Transverse colon (tissue), 4 donors: Measurements from ENCODE around the gene TTLL5.

Source experiments
- CTCF ChIP-seq, 5 experiments: fragments of 200-600 bp in 3 of 5; fragments of 450-650 bp in 2 of 5; sonication (generic) in 3 of 5; IDR thresholded peaks; 1 replicate in 2 of 5; 2 replicates in 3 of 5; pipeline ENCODE4 v1.5.1; 2016 to 2017; ENCODE audit warnings: antibody characterized with exemption in 5 of 5, inconsistent platforms in 3 of 5, mild to moderate bottlenecking in 2 of 5, moderate library complexity in 1 of 5
- POLR2AphosphoS5 ChIP-seq, 3 donors: sonication (generic); formaldehyde crosslinking; IDR thresholded peaks; one replicate each; pipeline ENCODE4 v1.6.1; 2016; ENCODE audit warnings: antibody characterized with exemption in 3 of 3

DNA sequence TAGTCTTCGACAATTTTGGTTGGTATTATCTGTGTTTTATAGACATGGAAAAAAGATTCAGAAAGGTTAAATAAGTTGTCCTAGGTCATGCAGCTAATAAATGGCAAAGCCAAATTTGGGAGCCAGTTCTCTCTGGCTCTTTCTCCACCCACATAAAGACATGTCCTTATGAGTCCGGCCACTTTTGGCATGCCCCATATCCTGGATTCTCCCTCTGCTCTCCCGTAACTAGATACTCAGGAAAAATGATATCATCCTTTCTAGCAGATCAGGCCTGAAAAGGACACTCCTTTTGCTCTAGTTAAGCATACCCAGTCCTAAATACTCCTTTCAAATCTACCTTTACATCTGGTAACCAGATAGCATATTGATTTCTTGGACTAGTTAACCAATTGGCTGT lies 64.4 kb downstream of the TTLL5 start:
- TF ChIP-seq CTCF (IDR thresholded peaks at IDR 0.05) (no peak), POLR2AphosphoS5 (IDR thresholded peaks at IDR 0.05) (no peak)
